ENCODE data around the gene OSTC. TPM values are rescaled to one million over a fixed set of nuclear protein-coding genes. Genes with fewer than 3 reads are reported as not detected.

Gene OSTC
- total RNA-seq, 1 experiment from 2014 or later, result 202 TPM

GRCh38 chr4:108716340-108716739 lies 65.9 kb downstream of the OSTC start:
- no peak for DNase-seq
- Histone ChIP-seq H3K36me3 (no peaks in the 10 kb centered on the region), H3K4me3 (no peak overlapping the region), H3K27me3 (no peaks in the 10 kb centered on the region), H3K4me1 (no peaks in the 10 kb centered on the region), H3K9me3 (replicated peaks) (no peaks in the 10 kb centered on the region), H3K27ac (no peak overlapping the region)

DNA sequence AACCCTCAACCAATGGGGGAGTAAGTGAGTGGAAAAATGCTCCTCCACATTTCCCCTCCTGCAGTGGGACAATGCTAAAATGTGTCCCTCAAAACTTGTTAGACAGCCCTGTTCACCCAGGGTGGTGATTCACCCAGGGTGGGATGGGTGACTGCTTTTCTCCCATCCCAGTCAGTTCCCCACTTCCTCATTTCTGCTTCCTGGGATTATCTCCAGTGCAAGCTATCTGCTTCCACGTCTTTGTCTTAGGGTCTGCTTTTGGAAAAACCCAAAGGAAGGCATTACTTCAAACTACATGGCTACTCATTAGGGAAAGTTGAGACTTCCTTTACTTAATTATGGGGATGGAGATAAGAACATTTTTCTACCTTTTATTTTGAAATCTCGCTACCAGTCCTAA lies 67.0 kb downstream of the OSTC start:
- DNase-seq, result no peak
- Histone ChIP-seq H3K36me3 (no peaks in the 10 kb centered on the region), H3K27me3 (no peaks in the 10 kb centered on the region), H3K4me3 (no peak overlapping the region), H3K4me1 (no peaks in the 10 kb centered on the region), H3K27ac (no peak overlapping the region), H3K9me3 (replicated peaks) (no peaks in the 10 kb centered on the region)

Other genes starting within 250 kb of the OSTC start
- 2,142 and 2,370 TPM in 2 replicates for gene RPL34, start 30.0 kb upstream of the OSTC start, total RNA-seq (2014; rRNA removed; shearing (Covaris generic))
- not detected in 2 replicates for gene ETNPPL, start 112.5 kb downstream of the OSTC start, total RNA-seq (2014; rRNA removed; shearing (Covaris generic))

All from SJCRH30 (cell line).